RPMI8226 (cell line): ENCODE results near the gene CTSZ.
"Not testable (repeated sequence)": the region's sequence is repeated elsewhere in the genome, so short reads cannot be mapped to it uniquely, and the experiment has no call there.

Experiments used
- DNase-seq: peaks from one replicate; pipeline ENCODE4 v3.0.0-alpha.2; 2015

The CTSZ gene

DNA sequence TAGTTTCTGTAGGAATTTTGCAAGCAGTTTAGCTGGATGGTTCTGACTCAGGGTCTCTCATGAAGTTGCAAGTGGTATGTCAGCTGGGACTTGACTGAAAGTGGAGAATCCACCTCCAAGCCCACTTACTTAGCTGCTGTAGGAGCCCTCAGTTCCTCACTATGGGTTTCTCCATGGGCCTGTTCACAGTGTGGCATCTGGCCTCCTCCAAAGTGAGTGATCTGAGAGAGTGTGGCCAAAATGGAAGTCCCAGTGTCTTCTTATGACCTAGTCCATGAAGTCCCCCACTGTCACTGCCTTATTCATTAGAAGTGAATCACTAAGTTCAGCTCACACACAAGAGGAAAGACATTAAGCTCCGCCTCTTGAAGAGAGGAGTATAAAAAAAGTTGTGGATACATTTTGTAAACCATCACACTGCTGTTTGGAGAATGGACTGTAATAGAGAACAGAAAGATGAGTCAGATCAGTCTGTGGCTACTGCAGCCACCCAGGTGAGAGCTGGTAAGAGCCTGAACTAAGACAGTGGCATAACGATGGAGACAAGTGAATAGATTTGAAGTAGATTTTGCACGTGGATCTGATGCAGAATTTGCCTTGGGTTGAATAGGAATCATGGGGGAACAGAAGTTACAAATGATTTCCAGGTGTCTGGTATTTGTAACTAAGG, 30.9 kb downstream of the CTSZ start:
- peak; percentile 19 for DNase-seq

DNA sequence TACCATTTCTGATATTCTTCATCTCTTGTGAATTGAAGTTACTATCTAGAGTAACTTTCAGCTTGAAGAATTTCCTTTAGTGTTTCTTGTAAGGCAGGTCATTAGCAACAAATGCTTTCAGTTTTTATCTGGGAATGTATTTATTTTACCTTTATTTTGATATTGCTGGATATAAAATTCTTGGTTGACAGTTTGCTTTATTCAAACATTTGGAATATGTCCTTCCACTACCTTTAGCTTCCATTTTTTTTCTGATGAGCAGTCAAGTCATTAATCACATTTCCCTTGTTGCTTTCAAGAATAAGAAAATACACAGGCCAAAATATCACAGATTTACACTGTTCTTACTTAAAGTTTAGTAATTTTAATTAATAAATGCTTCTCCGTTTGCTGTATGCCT, 31.7 kb downstream of the CTSZ start:
- no peak for DNase-seq

DNA sequence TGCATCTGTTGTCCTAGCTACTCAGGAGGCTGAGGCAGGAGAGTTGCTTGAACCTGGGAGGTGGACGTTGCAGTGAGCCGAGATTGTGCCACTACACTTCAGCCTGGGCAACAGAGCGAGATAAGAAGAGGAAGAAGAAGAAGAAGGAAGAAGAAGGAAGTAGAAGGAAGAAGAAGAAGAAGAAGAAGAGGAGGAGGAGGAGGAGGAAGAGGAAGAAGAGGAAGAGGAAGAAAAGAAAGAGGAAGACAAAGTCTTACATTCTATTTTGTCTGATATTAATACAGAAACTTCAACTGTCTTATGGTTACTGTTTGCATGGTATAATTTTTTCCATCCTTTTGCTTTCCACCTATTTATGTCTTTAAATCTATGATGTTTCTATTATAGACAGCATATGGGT, 33.2 kb downstream of the CTSZ start:
- no peak for DNase-seq

DNA sequence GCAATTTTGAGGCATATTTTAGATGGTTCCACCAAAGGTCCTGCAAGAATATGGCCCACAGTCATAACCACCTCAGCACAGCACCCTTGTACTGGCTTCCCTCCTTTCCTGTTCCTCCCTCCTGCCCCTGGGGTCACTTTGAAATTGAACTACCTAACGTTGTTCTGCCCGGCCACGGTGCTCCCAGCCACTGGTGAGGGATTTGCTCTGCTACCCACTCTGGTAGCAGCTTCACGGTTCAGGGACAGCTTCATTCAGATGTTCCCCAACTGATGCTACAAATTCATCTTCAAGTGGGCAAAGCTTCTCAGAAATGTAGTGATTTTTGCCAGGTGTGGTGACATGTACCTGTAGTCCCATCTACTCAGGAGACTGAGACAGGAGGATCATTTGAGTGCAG, 33.9 kb downstream of the CTSZ start:
- DNase-seq, result no peak

DNA sequence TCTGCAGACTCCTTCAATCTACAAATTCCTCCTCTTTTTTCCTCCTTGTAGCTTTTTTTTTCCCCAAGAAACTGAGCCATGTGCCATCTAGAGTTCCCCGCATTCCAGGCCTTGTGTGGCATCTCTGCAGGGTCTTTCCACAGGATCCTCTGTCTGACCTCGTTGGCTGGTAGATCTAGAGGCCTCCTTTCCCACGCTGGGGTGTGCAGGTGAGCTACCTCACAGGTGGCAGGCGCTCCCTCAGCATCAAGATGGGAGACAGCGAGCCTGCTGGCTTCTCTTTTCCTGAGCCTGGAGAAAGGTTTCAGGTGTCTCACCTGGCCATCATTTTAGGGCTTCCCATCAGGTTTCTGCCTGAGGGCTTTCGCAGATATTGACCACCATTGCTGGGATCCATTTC, 35.6 kb downstream of the CTSZ start:
- DNase-seq, result no peak

DNA sequence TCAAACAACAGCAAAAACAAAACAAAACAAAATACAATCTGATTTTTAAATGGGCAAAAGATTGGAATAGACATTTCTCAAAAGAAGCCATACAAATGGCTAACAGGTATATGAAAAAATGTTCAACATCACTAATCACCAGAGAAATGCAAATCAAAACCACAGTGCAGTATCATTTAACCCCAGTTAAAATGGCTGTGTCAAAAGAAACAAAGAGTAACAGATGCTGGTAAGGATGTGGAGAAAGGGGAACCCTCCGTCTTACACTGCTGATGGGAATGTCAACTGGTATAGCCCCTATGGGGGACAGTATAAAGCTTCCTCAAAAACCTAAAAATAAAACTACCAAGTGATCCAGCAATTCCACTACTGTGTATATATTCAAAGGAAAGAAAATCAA, 36.9 kb downstream of the CTSZ start:
- DNase-seq, result no peak

DNA sequence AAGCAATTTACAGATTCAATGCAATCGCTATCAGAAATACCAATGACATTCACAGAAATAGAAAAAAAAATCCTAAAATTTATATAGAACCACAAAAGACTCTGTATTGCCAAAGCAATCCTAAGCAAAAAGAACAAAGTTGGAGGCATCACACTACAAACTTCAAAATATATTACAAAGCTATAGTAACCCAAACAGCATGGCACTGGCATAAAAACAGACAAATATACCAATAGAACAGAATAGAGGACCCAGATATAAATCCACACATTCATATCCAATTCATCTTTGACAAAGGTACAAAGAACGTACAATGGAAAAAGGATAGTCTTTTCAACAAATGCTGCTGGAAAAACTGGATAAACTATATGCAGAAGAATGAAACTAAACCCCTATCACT, 37.6 kb downstream of the CTSZ start:
- DNase-seq, result no peak

DNA sequence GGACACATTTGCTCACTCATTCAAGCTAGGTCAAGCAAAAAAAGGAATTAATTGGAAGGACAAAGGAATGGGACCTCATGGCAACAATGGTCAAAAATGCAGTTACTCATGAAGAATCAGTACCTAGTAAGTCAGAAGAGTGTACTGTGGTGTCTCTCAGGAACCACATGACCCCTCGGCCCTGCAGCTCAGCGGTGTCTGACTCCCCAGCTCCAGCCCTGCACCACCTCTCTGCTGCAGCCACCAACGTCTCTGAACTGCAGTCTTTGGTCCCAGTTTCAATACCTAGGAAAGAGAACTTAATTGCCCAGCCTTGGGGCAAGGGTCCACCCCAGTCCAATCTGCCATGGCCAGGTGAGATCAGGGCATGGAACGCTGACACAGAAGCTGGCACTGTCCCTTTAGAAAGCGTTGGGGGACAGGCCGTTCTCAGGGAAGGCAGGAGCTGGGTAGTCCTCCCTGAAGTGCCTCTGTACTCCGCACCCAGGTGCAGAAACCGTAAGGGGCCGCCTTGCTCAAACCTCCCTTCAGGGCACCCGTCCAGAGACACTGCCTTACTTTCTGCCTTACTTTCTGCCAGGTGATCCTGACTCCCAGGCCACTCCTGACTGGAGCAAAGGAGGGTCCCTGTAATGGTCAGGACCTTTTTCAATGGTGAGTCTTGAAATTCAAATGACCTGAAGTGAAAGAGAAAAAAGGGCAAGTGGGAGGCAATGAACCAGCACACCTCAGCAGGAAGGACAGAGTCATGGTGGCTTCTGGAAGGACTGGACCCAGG, 39.2 kb downstream of the CTSZ start:
- DNase-seq, result no peak

DNA sequence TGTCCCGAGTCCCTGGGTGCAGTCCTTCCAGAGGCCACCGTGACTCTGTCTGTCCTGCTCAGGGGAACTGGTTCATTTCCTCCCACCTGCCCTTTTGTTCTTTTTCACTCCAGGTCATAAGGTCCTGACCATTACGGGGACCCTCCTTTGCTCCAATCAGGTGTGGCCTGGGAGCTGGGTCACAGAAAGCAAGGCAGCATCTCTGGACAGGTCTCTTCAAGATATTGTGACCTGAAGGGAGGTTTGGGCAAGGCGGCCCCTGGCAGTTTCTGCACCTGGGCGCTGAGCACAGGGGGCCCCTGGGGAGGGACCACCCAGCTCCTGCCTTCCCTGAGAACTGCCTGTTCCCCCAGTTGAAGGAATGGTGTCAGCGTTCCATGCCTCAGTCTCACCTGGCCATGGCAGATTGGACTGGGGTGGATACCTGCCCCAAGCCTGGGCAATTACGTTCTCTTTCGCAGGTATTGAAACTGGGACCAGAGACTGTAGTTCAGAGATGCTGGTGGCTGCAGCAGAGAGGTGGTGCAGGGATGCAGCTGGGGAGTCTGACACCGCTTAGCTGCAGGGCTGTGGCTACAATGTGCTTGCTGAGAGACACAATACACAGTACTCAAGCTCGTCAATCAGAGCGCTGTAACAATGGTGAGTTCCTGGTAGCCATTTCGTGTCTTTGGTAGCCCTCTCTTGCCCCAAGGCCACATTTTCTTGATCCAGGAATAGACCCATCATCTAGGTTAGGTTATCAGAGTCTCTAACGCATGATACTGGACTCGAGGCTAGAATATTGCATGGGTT, 41.6 kb downstream of the CTSZ start:
- no peak for DNase-seq

DNA sequence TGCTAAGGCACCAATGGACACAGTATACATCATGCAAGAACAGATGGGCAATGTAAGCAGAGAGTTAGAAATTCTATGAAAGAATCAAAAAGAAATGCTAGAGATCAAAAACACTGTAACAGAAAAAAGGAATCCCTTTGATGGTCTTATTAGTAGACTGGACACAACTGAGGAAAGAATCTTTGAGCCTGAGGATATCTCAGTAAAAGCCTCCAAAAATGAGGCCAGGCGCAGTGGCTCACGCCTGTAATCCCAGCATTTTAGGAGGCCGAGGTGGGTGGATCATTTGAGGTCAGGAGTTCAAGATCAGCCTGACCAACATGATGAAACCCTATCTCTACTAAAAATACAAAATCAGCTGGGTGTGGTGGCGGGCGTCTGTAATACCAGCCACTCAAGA, 43.1 kb downstream of the CTSZ start:
- not testable (repeated sequence) for DNase-seq

DNA sequence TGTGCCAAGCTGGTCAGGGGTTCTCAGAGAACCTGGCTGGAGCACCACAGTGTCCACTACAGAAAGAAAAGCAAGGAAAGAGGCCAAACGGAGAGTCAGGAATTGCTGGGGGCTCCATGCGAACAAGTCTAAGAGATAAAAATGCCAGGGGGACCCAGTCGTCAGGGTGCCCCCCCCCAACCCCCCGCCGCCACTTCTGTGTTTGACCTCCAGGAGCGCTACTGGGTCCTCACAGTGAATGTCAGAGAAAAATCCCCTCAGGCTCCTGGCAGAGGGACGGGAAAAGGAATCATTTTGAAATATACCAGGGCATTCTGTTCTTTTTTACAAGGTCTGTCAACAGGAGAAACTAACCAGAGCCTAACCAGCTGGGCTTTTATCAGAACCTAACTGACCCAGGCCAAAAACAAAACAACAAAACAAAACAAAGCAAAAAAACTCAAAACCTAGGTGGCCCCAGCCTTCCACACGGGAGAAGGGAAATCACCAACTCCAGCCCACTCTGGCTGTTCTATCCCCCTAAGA, 43.9 kb downstream of the CTSZ start:
- no peak for DNase-seq

DNA sequence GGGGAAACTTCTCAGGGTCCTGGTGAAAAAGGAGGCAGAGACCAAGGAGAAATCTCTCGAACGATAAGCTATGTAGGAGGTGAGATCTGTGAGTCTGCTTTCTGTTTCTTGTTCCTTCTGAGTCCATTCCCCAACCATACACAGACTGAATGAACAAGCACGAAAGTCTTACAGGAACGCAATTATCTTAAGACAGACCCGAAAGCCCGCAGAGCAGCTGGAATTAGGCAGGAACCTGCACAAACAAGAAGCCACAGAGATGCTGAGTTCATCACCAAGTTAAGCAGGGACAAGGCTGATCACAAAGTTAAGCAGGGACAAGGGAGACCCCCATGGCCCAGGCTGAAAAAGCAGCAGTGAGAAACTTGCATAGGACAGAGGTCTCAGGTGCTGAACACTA, 47.4 kb downstream of the CTSZ start:
- DNase-seq, result no peak

DNA sequence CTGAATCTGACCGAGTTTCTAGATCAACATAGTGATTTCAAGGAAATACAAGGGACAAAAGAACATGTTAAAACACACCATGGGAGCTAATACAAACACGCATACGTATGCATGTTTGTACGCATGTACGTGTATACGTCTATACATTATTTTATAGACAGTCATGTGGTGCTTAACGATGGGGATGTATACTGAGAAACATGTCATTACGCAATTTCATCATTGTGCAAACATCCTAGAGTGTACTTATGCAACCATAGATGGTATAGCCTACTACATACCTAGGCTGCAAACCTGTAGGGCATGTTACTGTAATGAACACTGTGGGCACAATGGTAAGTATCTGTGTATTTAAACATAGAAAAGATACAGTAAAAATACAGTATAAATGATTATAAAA, 51.0 kb downstream of the CTSZ start:
- no peak for DNase-seq

DNA sequence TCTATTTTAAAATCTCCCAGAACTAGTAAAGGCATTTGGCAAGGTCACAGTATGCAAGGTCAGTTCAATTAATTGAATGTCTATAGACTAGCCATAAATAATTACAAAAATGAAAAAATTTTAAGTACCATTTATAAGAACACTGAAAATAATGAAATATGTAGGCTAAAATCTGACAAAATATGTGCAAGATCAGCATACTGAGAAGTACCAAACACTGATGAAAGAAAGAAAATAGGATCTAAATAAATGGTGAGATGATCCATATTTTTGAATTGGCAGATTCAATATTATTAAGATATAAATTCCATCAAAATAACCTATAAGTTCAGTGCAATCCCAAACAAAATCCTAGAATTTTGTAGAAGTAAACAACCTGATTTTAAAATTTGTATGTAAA, 54.0 kb downstream of the CTSZ start:
- no peak for DNase-seq

DNA sequence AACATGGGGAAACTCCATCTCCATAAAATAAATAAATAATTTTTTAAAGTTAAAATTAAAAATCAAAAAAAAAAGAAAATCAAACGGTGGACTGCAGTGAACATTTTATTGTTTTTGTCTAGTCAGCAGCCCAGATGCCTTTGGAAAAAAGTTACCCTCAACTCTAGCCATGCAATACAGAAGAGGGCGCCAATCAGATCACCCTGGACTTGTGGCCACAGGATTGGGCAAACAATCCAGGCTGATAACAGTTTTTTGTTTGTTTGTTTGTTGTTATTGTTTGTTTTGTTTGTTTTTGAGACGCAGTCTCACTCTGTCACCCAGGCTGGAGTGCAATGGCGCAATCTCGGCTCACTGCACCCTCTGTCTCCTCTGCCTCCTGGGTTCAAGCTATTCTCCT, 56.5 kb downstream of the CTSZ start:
- DNase-seq, result no peak

DNA sequence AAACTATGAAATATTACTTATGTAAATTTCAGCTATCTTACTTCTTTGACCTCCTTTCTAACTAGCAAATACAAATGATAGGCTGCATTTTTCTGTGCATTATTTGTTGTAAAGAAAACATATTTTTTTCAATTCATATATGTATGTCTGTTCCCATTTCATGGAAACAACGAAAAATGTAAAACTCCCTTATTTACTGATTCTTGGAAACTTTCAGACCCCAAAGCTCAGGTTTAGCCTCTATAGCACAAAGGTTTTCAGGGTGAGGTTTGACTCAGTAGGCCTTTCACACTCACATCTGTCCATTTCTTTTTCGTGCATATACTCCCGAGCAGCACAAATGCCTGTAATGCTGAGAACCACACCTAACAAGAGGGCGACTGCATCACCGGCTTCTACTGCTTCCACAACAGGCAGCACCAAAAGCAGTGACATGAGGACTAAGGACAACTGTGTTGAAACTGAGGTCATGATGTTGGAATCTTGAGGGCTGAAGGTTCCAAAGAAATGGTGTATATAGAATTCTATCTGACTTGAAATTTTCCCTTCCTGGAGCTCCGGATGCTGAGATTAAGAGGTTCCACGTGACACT, 59.2 kb downstream of the CTSZ start:
- not testable (repeated sequence) for DNase-seq

DNA sequence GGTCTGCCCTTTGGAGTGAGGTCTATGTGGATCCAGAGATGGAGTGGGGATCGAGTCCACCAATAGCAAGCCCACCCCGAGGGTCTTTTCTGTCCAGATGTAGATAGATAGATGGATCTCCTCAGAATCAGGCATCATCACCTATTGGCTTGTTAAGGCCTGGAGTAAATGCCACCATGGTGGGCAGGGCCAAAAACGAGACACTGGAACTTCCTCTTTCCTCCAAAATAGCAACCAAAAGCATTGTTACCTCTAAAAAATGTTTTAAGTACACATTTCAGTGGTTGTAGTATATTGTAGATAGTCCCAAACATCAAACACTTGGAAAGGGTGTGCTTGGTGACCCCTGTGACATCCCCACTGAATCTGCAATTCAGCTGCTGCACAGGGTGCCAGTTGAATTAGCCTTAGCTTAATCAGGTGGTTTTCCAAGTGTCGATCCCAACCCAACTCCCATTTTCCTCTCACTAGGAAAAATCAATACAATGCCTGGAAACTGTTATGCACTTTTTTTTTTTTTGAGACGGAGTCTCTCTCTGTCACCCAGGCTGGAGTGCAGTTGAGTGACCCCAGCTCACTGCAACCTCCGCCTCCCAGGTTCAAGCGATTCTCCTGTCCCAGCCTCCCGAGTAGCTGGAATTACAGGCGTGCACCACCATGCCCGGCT, 61.0 kb downstream of the CTSZ start:
- DNase-seq, result peak; percentile 38
